GM23338 (cell line): Measurements from ENCODE around the gene PLAAT2. TPM values are rescaled to one million over a fixed set of nuclear protein-coding genes. Genes with fewer than 3 reads are reported as not detected.

ENCODE experiments used
- ATAC-seq: fragments of 200-7000 bp; cut with Tn5 transposase; 3 replicates; pipeline ENCODE4 v1.9.1; 2020
- DNase-seq: peaks from one replicate; pipeline ENCODE4 v3.0.0-alpha.2; 2015; ENCODE audit warnings: low spot score
- H2AFZ ChIP-seq: fragments of 200-600 bp; sonication (generic); 2 replicates; pipeline ENCODE4 v1.8.0; 2016; ENCODE audit warnings: antibody characterized with exemption, mild to moderate bottlenecking, moderate library complexity
- H3F3A ChIP-seq: fragments of 200-600 bp; sonication (generic); replicated peaks from 2 replicates; pipeline ENCODE4 v1.8.0; 2017; ENCODE audit warnings: antibody characterized with exemption, mixed run types, low read depth
- H3K27ac ChIP-seq: fragments of 200-600 bp; sonication (generic); 2 replicates; pipeline ENCODE4 v1.6.1; 2016; ENCODE audit warnings: low read depth
- H3K27me3 ChIP-seq: fragments of 200-600 bp; sonication (generic); 2 replicates; pipeline ENCODE4 v1.8.0; 2016; ENCODE audit warnings: mild to moderate bottlenecking, mixed run types, moderate library complexity; ENCODE audit not compliant: insufficient read depth
- H3K36me3 ChIP-seq: fragments of 200-600 bp; sonication (generic); 2 replicates; pipeline ENCODE4 v1.8.0; 2016; ENCODE audit warnings: mild to moderate bottlenecking; ENCODE audit not compliant: insufficient read depth
- H3K4me1 ChIP-seq: fragments of 200-600 bp; sonication (generic); 2 replicates; pipeline ENCODE4 v1.8.0; 2016; ENCODE audit warnings: mild to moderate bottlenecking, moderate library complexity; ENCODE audit not compliant: insufficient read depth
- H3K4me2 ChIP-seq: fragments of 200-600 bp; sonication (generic); 2 replicates; pipeline ENCODE4 v1.7.1; 2017; ENCODE audit warnings: mixed run types
- H3K4me3 ChIP-seq: fragments of 200-600 bp; sonication (generic); 2 replicates; pipeline ENCODE4 v1.6.1; 2016; ENCODE audit warnings: mixed run types
- H3K79me2 ChIP-seq: fragments of 200-600 bp; sonication (generic); replicated peaks from 2 replicates; pipeline ENCODE4 v1.8.0; 2017; ENCODE audit warnings: mild to moderate bottlenecking; ENCODE audit not compliant: insufficient read depth
- H3K9me2 ChIP-seq: fragments of 200-600 bp; sonication (generic); 2 replicates; pipeline ENCODE4 v1.8.0; 2017; ENCODE audit not compliant: insufficient read depth
- H4K20me1 ChIP-seq: fragments of 200-600 bp; sonication (generic); replicated peaks from 2 replicates; pipeline ENCODE4 v1.8.0; 2017; ENCODE audit warnings: mild to moderate bottlenecking; ENCODE audit not compliant: insufficient read depth
- H3K27ac Mint-ChIP-seq: 2 replicates; pipeline ENCODE4 v1.8.0; 2020; ENCODE audit warnings: inconsistent platforms, mild to moderate bottlenecking, moderate library complexity, mixed read lengths
- H3K27me3 Mint-ChIP-seq: 3 replicates; pipeline ENCODE4 v1.8.0; 2022; ENCODE audit warnings: low read depth, mild to moderate bottlenecking, moderate library complexity, mixed read lengths, inconsistent platforms; ENCODE audit not compliant: insufficient read depth, poor library complexity
- H3K36me3 Mint-ChIP-seq: 3 replicates; pipeline ENCODE4 v1.8.0; 2021; ENCODE audit warnings: low read depth, mild to moderate bottlenecking, inconsistent platforms, moderate library complexity, mixed read lengths
- H3K4me1 Mint-ChIP-seq: 3 replicates; pipeline ENCODE4 v1.8.0; 2020; ENCODE audit warnings: mild to moderate bottlenecking, inconsistent platforms, mixed read lengths
- H3K4me3 Mint-ChIP-seq: 3 replicates; pipeline ENCODE4 v1.8.0; 2021; ENCODE audit warnings: moderate library complexity, mild to moderate bottlenecking, inconsistent platforms, mixed read lengths
- H3K9me3 Mint-ChIP-seq: 3 replicates; pipeline ENCODE4 v1.8.0; 2020; ENCODE audit warnings: moderate library complexity, mild to moderate bottlenecking, inconsistent platforms, mixed read lengths
- CREB1 ChIP-seq: fragments of 250-450 bp; sonication (Bioruptor Pico); IDR thresholded peaks from 2 replicates; pipeline ENCODE4 v1.5.0; 2020; ENCODE audit warnings: low read depth, mild to moderate bottlenecking, moderate library complexity
- EZH2 ChIP-seq: fragments of 200-600 bp; sonication (generic); IDR thresholded peaks from one replicate; pipeline ENCODE4 v1.8.0; 2017; ENCODE audit warnings: antibody characterized with exemption, mild to moderate bottlenecking, low read depth; ENCODE audit not compliant: unreplicated experiment
- POLR2AphosphoS5 ChIP-seq: IDR thresholded peaks from 2 replicates; pipeline ENCODE4 v1.6.1; 2016; ENCODE audit warnings: antibody characterized with exemption, low read depth
- REST ChIP-seq: IDR thresholded peaks from one replicate; pipeline ENCODE4 v1.6.1; 2018; ENCODE audit warnings: antibody characterized with exemption; ENCODE audit not compliant: unreplicated experiment
- STAT1 ChIP-seq: IDR thresholded peaks from one replicate; pipeline ENCODE4 v1.6.1; 2016; ENCODE audit warnings: antibody characterized with exemption; ENCODE audit not compliant: unreplicated experiment
- ZNF331 ChIP-seq: fragments of 250-450 bp; sonication (Bioruptor Pico); IDR thresholded peaks from 2 replicates; pipeline ENCODE4 v1.5.0; 2020; ENCODE audit warnings: low read depth, mild to moderate bottlenecking, moderate library complexity
- ZNF462 ChIP-seq: fragments of 250-450 bp; sonication (Bioruptor Pico); IDR thresholded peaks from 2 replicates; pipeline ENCODE4 v1.5.0; 2020; ENCODE audit warnings: mild to moderate bottlenecking, moderate library complexity
- polyA plus RNA-seq: library from polyadenylated mRNA; unstranded; fragments of >200 nt; fragmentation: Nextera tagmentation; extraction: Ambion mirVana; gene quantifications from 2 replicates; pipeline ENCODE4 v1.2.1, GENCODE V29; 2016
- total RNA-seq: library from RNA; depleted of rRNA; stranded (reverse); fragments of >200 nt; shearing (Covaris generic); gene quantifications from 2 replicates; pipeline ENCODE4 v1.2.3, GENCODE V29; 2014

Gene PLAAT2
- total and polyA plus RNA-seq, 2 experiments from 2014 or later, result 0.66 to 0.78 TPM

GRCh38 chr11:63590024-63590788, 27.0 kb upstream of the PLAAT2 start:
- Histone ChIP-seq H2AFZ (no peak overlapping the region), H3K4me2 (no peak overlapping the region), H3K79me2 (peaks cover 7% of the 10 kb centered on the region), H4K20me1 (no peaks in the 10 kb centered on the region; the same call in 1 of the 2 replicates), H3K9me2 (no peaks in the 10 kb centered on the region), H3K27me3 (no peaks in the 10 kb centered on the region), H3F3A (0 out of 2 replicates have a peak, but pooled peaks cover 3% of the 10 kb centered on the region), H3K4me1 (0 out of 2 replicates have a peak, but pooled peaks cover 3% of the 10 kb centered on the region), H3K4me3 (no peak overlapping the region), H3K27ac (no peak overlapping the region), H3K36me3 (peaks cover 26% of the 10 kb centered on the region)
- no peak for DNase-seq
- H3K4me3 Mint-ChIP-seq, result no peak overlapping the region
- H3K27me3 Mint-ChIP-seq, result peaks cover 6% of the 10 kb centered on the region
- ATAC-seq, result no peak
- no peaks in the 10 kb centered on the region; the same call in 2 of the 3 replicates for H3K9me3 Mint-ChIP-seq
- H3K4me1 Mint-ChIP-seq, result no peaks in the 10 kb centered on the region
- peaks cover 58% of the 10 kb centered on the region for H3K36me3 Mint-ChIP-seq
- TF ChIP-seq CREB1 (CRISPR knock-in tag), result no peak
- TF ChIP-seq POLR2AphosphoS5, result no peak
- no peak for TF ChIP-seq STAT1
- TF ChIP-seq ZNF462, result no peak
- no peak for TF ChIP-seq EZH2
- TF ChIP-seq REST, result no peak
- no peak for TF ChIP-seq ZNF331 (CRISPR knock-in tag)
- no peak overlapping the region for H3K27ac Mint-ChIP-seq
